Measurements from ENCODE around the gene UBR1.

- TF ChIP-seq POLR2AphosphoS5 (IDR thresholded peaks at IDR 0.05; ENCODE audit: low read depth, low read length) = no peak
- TF ChIP-seq TAF1 (IDR thresholded peaks at IDR 0.05; ENCODE audit: borderline replicate concordance, insufficient read depth, low read length) = no peak
These were observed 28.4 kb upstream of the UBR1 start for GRCh38 chr15:43134157-43134635.

Measured in PFSK-1 (cell line).